Epithelial cell of proximal tubule (primary cell): ENCODE measurements around the gene IRF4. TPM values are rescaled to one million over a fixed set of nuclear protein-coding genes. Genes with fewer than 3 reads are reported as not detected.

Experiments used
- DNase-seq: peaks from one replicate; pipeline ENCODE4 v3.0.0-alpha.2; 2011; ENCODE audit warnings: low read depth
- H3K4me3 ChIP-seq: 2 replicates; pipeline ENCODE4 v1.5.1; 2011; ENCODE audit warnings: low read depth, mild to moderate bottlenecking, low read length
- CTCF ChIP-seq: conservative IDR thresholded peaks from 2 replicates; pipeline ENCODE4 v1.5.1; 2012; ENCODE audit warnings: low read depth, mild to moderate bottlenecking, low read length
- total RNA-seq: library from RNA; depleted of rRNA; stranded (reverse); fragments of >200 nt; gene quantifications from 2 replicates; pipeline ENCODE4 v1.2.3, GENCODE V29; 2015

Gene IRF4
- total RNA-seq, 1 donor from 2014 or later = 0.23 TPM

DNA sequence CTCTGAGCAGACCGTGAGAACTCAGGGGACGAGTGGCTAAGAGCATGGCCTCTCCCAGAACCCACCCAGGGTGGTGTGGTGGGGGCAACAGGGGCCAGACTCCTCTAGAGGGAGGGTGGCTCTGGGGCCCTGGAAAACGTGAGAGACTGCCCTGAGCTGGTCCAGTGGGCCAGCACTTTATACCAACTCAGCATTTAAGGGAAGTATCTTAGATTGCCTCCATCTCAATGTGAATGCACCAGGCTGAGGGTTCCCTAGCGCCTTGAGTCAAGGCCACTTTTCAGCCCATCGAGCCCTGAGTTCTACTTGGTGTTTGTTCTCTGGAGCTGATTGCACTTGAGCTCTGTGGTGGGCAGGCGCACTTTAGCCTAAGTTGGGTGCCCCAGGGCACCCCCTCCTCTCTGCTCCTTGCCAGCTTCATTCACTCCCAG lies 42.0 kb upstream of the IRF4 start:
- H3K4me3 ChIP-seq = no peak overlapping the region
- TF ChIP-seq CTCF = no peak

GRCh38 chr6:350371-350770 lies 41.2 kb upstream of the IRF4 start:
- TF ChIP-seq CTCF = no peak
- H3K4me3 ChIP-seq = no peak overlapping the region
- no peak for DNase-seq

More for the DNA sequence above, 42.0 kb upstream of the IRF4 start:
- no peak for DNase-seq

- TF ChIP-seq CTCF = no peak
- no peak overlapping the region for H3K4me3 ChIP-seq
- DNase-seq = no peak
Measured at GRCh38 chr6:351011-351866, 40.3 kb upstream of the IRF4 start.

DNA sequence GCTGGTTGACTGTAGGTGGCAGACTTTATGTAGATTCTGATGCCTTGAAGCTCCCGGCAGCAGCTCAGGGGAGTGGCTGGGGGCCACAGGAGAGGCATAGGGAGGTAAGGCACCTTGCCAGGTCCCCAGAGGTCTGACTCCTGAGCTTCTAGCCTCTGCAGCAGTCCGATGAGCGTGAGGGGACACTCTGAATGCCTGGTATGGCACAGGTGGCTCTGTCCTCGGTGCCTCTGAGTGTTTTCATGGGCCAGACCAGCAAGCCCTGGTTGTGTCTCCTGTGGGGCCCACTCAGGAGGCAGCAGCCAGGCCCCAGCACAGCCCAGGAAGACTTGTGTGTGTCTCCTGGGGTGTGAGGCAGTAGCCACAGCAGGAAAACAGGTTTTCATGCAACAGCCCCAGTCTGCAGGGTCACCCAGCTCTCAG lies 39.7 kb upstream of the IRF4 start:
- H3K4me3 ChIP-seq = no peak overlapping the region
- DNase-seq = no peak
- TF ChIP-seq CTCF = no peak

DNA sequence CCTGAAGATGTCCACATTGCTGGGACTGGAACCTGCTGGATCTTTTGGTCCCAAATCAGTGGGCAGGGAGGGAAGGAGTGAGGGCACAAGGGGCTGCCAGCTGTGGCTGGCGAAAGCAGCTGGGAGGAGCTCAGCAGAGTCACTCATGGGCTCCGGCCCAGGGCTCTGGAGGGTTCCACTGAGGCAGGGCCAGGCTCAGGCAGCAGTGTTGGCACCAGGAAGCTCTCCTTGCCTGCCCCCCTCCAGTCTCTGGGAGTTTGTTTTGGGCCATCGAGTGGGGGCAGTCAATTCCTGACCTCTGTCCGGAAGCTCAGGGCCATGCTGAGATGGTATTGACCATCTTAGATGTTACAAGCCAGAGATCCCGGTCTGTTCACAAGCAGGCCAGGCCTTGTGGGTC lies 39.1 kb upstream of the IRF4 start:
- H3K4me3 ChIP-seq = no peak overlapping the region
- DNase-seq = no peak
- TF ChIP-seq CTCF = no peak

- no peak for TF ChIP-seq CTCF
- no peak overlapping the region for H3K4me3 ChIP-seq
- DNase-seq = no peak
Measured at GRCh38 chr6:352896-353470, 38.6 kb upstream of the IRF4 start.
